Measurements from ENCODE around the gene GCNT2.

The GCNT2 gene

GRCh38 chr6:10564975-10565673 lies 44.0 kb downstream of the GCNT2 start:
- no peak for TF ChIP-seq EP300 (IDR thresholded peaks at IDR 0.05; ENCODE audit: borderline replicate concordance)
- no peak for TF ChIP-seq EGR1 (IDR thresholded peaks at IDR 0.05)
- no peak for TF ChIP-seq CEBPB (IDR thresholded peaks at IDR 0.05)
- TF ChIP-seq USF1 (IDR thresholded peaks at IDR 0.05): no peak
- no peak for TF ChIP-seq TCF12 (IDR thresholded peaks at IDR 0.05; ENCODE audit: low read depth)
- TF ChIP-seq REST (IDR thresholded peaks at IDR 0.05; ENCODE audit: low read depth): no peak
- no peak for TF ChIP-seq TEAD4 (IDR thresholded peaks at IDR 0.05)
- TF ChIP-seq CREB1 (IDR thresholded peaks at IDR 0.05; ENCODE audit: low read depth): no peak
- TF ChIP-seq YY1 (IDR thresholded peaks at IDR 0.05; ENCODE audit: low read depth): no peak
- no peak for TF ChIP-seq FOXM1 (IDR thresholded peaks at IDR 0.05; ENCODE audit: borderline replicate concordance, low read depth)
- no peak for TF ChIP-seq NFIC (IDR thresholded peaks at IDR 0.05)

- no peak for TF ChIP-seq TCF12 (IDR thresholded peaks at IDR 0.05; ENCODE audit: low read depth)
- no peak for TF ChIP-seq CEBPB (IDR thresholded peaks at IDR 0.05)
- TF ChIP-seq TEAD4 (IDR thresholded peaks at IDR 0.05): no peak
- no peak for TF ChIP-seq YY1 (IDR thresholded peaks at IDR 0.05; ENCODE audit: low read depth)
- no peak for TF ChIP-seq FOXM1 (IDR thresholded peaks at IDR 0.05; ENCODE audit: borderline replicate concordance, low read depth)
- no peak for TF ChIP-seq MAX (IDR thresholded peaks at IDR 0.05)
- TF ChIP-seq RAD21 (IDR thresholded peaks at IDR 0.05; ENCODE audit: low read depth): no peak
- no peak for TF ChIP-seq CREB1 (IDR thresholded peaks at IDR 0.05; ENCODE audit: low read depth)
- TF ChIP-seq ZBTB7A (IDR thresholded peaks at IDR 0.05; ENCODE audit: low read depth): no peak
- TF ChIP-seq USF1 (IDR thresholded peaks at IDR 0.05): no peak
- TF ChIP-seq EP300 (IDR thresholded peaks at IDR 0.05; ENCODE audit: borderline replicate concordance): no peak
- no peak for TF ChIP-seq TAF1 (IDR thresholded peaks at IDR 0.05; ENCODE audit: low read depth)
- TF ChIP-seq EGR1 (IDR thresholded peaks at IDR 0.05): no peak
- TF ChIP-seq REST (IDR thresholded peaks at IDR 0.05; ENCODE audit: low read depth): no peak
- no peak for TF ChIP-seq NFIC (IDR thresholded peaks at IDR 0.05)
Measured at GRCh38 chr6:10565913-10566312, 44.8 kb downstream of the GCNT2 start.

GRCh38 chr6:10567256-10568026 lies 46.3 kb downstream of the GCNT2 start:
- TF ChIP-seq EP300 (IDR thresholded peaks at IDR 0.05; ENCODE audit: borderline replicate concordance) (no peak), TCF12 (IDR thresholded peaks at IDR 0.05; ENCODE audit: low read depth) (no peak), ZBTB7A (IDR thresholded peaks at IDR 0.05; ENCODE audit: low read depth) (no peak), TEAD4 (IDR thresholded peaks at IDR 0.05) (no peak), FOXM1 (IDR thresholded peaks at IDR 0.05; ENCODE audit: borderline replicate concordance, low read depth) (no peak), MAX (IDR thresholded peaks at IDR 0.05) (no peak), YY1 (IDR thresholded peaks at IDR 0.05; ENCODE audit: low read depth) (no peak), NFIC (IDR thresholded peaks at IDR 0.05) (no peak), CEBPB (IDR thresholded peaks at IDR 0.05) (no peak), REST (IDR thresholded peaks at IDR 0.05; ENCODE audit: low read depth) (no peak), CREB1 (IDR thresholded peaks at IDR 0.05; ENCODE audit: low read depth) (no peak), USF1 (IDR thresholded peaks at IDR 0.05) (no peak), EGR1 (IDR thresholded peaks at IDR 0.05) (no peak), RAD21 (IDR thresholded peaks at IDR 0.05; ENCODE audit: low read depth) (no peak), TAF1 (IDR thresholded peaks at IDR 0.05; ENCODE audit: low read depth) (no peak)
